ENCODE results near the gene SETD3. TPM values are rescaled to one million over a fixed set of nuclear protein-coding genes. Genes with fewer than 3 reads are reported as not detected.

The SETD3 gene
- total and polyA plus RNA-seq, 5 donors from 2014 or later, result 26.5 to 38.1 (median 35.0) TPM

GRCh38 chr14:99391671-99392070 lies 89.0 kb downstream of the SETD3 start:
- Histone ChIP-seq H3K27ac (ENCODE audit: insufficient read depth, low read length, poor library complexity, severe bottlenecking) (no peak overlapping the region), H3K4me1 (ENCODE audit: control insufficient read depth, insufficient read depth, low read length, poor library complexity, severe bottlenecking) (peaks cover 4% of the 10 kb centered on the region), H3K27me3 (ENCODE audit: control insufficient read depth, insufficient read depth, low read length) (no peaks in the 10 kb centered on the region), H3K9me3 (ENCODE audit: control insufficient read depth in 2 of 2, low read length in 2 of 2) (no peaks in the 10 kb centered on the region), H3K36me3 (ENCODE audit: control insufficient read depth, insufficient read depth, low read length) (peaks cover 2% of the 10 kb centered on the region), H3K4me3 (ENCODE audit: low read depth, low read length) (no peak overlapping the region)
- ATAC-seq (ENCODE audit: low read depth in 2 of 2) (no peak), DNase-seq (no peak)
- no peak overlapping the region for H3K27ac Mint-ChIP-seq
- peaks cover 3% of the 10 kb centered on the region for H3K36me3 Mint-ChIP-seq
- H3K27me3 Mint-ChIP-seq, result no peaks in the 10 kb centered on the region
- no peaks in the 10 kb centered on the region for H3K9me3 Mint-ChIP-seq
- no peak overlapping the region for H3K4me3 Mint-ChIP-seq
- peaks cover 0 to 17% (median 12%) of the 10 kb centered on the region in 4 donors for H3K4me1 Mint-ChIP-seq

GRCh38 chr14:99389174-99389826 lies 91.4 kb downstream of the SETD3 start:
- H3K9me3 ChIP-seq (ENCODE audit: control insufficient read depth in 2 of 2, low read length in 2 of 2), result no peaks in the 10 kb centered on the region
- no peak overlapping the region for H3K27ac ChIP-seq (ENCODE audit: insufficient read depth, low read length, poor library complexity, severe bottlenecking)
- Mint-ChIP-seq H3K4me3 (no peak overlapping the region), H3K27me3 (no peaks in the 10 kb centered on the region), H3K9me3 (no peaks in the 10 kb centered on the region), H3K27ac (no peak overlapping the region), H3K36me3 (no peaks in the 10 kb centered on the region), H3K4me1 (peaks cover 0 to 17% (median 9%) of the 10 kb centered on the region in 4 donors)
- no peaks in the 10 kb centered on the region for H3K27me3 ChIP-seq (ENCODE audit: control insufficient read depth, insufficient read depth, low read length)
- H3K4me3 ChIP-seq (ENCODE audit: low read depth, low read length), result no peak overlapping the region
- peaks cover 4% of the 10 kb centered on the region for H3K4me1 ChIP-seq (ENCODE audit: control insufficient read depth, insufficient read depth, low read length, poor library complexity, severe bottlenecking)
- no peaks in the 10 kb centered on the region for H3K36me3 ChIP-seq (ENCODE audit: control insufficient read depth, insufficient read depth, low read length)
- DNase-seq (peak in 1 of 3 donors; percentile 20), ATAC-seq (ENCODE audit: low read depth in 2 of 2) (no peak)

GRCh38 chr14:99388286-99388685 lies 92.4 kb downstream of the SETD3 start:
- H3K27me3 ChIP-seq (ENCODE audit: control insufficient read depth, insufficient read depth, low read length), result no peaks in the 10 kb centered on the region
- no peaks in the 10 kb centered on the region for H3K27me3 Mint-ChIP-seq
- H3K36me3 ChIP-seq (ENCODE audit: control insufficient read depth, insufficient read depth, low read length), result no peaks in the 10 kb centered on the region
- no peak for DNase-seq
- H3K4me3 ChIP-seq (ENCODE audit: low read depth, low read length), result no peak overlapping the region
- H3K9me3 ChIP-seq (ENCODE audit: control insufficient read depth in 2 of 2, low read length in 2 of 2), result no peaks in the 10 kb centered on the region
- H3K27ac ChIP-seq (ENCODE audit: insufficient read depth, low read length, poor library complexity, severe bottlenecking), result no peak overlapping the region
- H3K4me1 Mint-ChIP-seq, result peaks cover 0 to 17% (median 9%) of the 10 kb centered on the region in 4 donors
- H3K27ac Mint-ChIP-seq, result no peak overlapping the region
- H3K4me1 ChIP-seq (ENCODE audit: control insufficient read depth, insufficient read depth, low read length, poor library complexity, severe bottlenecking), result peaks cover 4% of the 10 kb centered on the region
- H3K9me3 Mint-ChIP-seq, result no peaks in the 10 kb centered on the region
- H3K4me3 Mint-ChIP-seq, result no peak overlapping the region
- ATAC-seq (ENCODE audit: low read depth in 2 of 2), result no peak
- H3K36me3 Mint-ChIP-seq, result no peaks in the 10 kb centered on the region

GRCh38 chr14:99387880-99388279 lies 92.8 kb downstream of the SETD3 start:
- Histone ChIP-seq H3K36me3 (ENCODE audit: control insufficient read depth, insufficient read depth, low read length) (no peaks in the 10 kb centered on the region), H3K9me3 (ENCODE audit: control insufficient read depth in 2 of 2, low read length in 2 of 2) (no peaks in the 10 kb centered on the region), H3K4me1 (ENCODE audit: control insufficient read depth, insufficient read depth, low read length, poor library complexity, severe bottlenecking) (peaks cover 4% of the 10 kb centered on the region), H3K27ac (ENCODE audit: insufficient read depth, low read length, poor library complexity, severe bottlenecking) (no peak overlapping the region), H3K27me3 (ENCODE audit: control insufficient read depth, insufficient read depth, low read length) (no peaks in the 10 kb centered on the region), H3K4me3 (ENCODE audit: low read depth, low read length) (peak overlapping the region; percentile 6)
- H3K4me1 Mint-ChIP-seq, result peaks cover 0 to 17% (median 8%) of the 10 kb centered on the region in 4 donors
- H3K27me3 Mint-ChIP-seq, result no peaks in the 10 kb centered on the region
- no peaks in the 10 kb centered on the region for H3K36me3 Mint-ChIP-seq
- no peak for ATAC-seq (ENCODE audit: low read depth in 2 of 2)
- peak in 1 of 3 donors; percentile 28 for DNase-seq
- no peak overlapping the region for H3K4me3 Mint-ChIP-seq
- no peak overlapping the region for H3K27ac Mint-ChIP-seq
- no peaks in the 10 kb centered on the region for H3K9me3 Mint-ChIP-seq

GRCh38 chr14:99384450-99385417 lies 95.9 kb downstream of the SETD3 start:
- H3K27ac ChIP-seq (ENCODE audit: insufficient read depth, low read length, poor library complexity, severe bottlenecking), result no peak overlapping the region
- H3K4me1 ChIP-seq (ENCODE audit: control insufficient read depth, insufficient read depth, low read length, poor library complexity, severe bottlenecking), result peaks cover 4% of the 10 kb centered on the region
- no peaks in the 10 kb centered on the region for H3K9me3 ChIP-seq (ENCODE audit: control insufficient read depth in 2 of 2, low read length in 2 of 2)
- H3K4me1 Mint-ChIP-seq, result peaks cover 0 to 17% (median 4%) of the 10 kb centered on the region in 4 donors
- no peaks in the 10 kb centered on the region for H3K27me3 ChIP-seq (ENCODE audit: control insufficient read depth, insufficient read depth, low read length)
- no peaks in the 10 kb centered on the region for H3K27me3 Mint-ChIP-seq
- H3K36me3 ChIP-seq (ENCODE audit: control insufficient read depth, insufficient read depth, low read length), result no peaks in the 10 kb centered on the region
- DNase-seq, result no peak
- peaks cover 3% of the 10 kb centered on the region for H3K36me3 Mint-ChIP-seq
- no peak overlapping the region for H3K4me3 ChIP-seq (ENCODE audit: low read depth, low read length)
- no peak overlapping the region for H3K4me3 Mint-ChIP-seq
- peaks cover 0 to 1% (median 0%) of the 10 kb centered on the region in 7 donors for H3K9me3 Mint-ChIP-seq
- ATAC-seq (ENCODE audit: low read depth in 2 of 2), result no peak
- H3K27ac Mint-ChIP-seq, result peak overlapping the region in 1 of 3 donors; percentile 9

GRCh38 chr14:99383472-99384449 lies 96.9 kb downstream of the SETD3 start:
- ATAC-seq (ENCODE audit: low read depth in 2 of 2), result no peak

More at GRCh38 chr14:99383472-99384449, 96.9 kb downstream of the SETD3 start:
- H3K27ac Mint-ChIP-seq, result no peak overlapping the region
- H3K9me3 Mint-ChIP-seq, result peaks cover 0 to 1% (median 0%) of the 10 kb centered on the region in 7 donors
- no peak for DNase-seq
- H3K4me1 ChIP-seq (ENCODE audit: control insufficient read depth, insufficient read depth, low read length, poor library complexity, severe bottlenecking), result peaks cover 4% of the 10 kb centered on the region
- no peak overlapping the region for H3K4me3 Mint-ChIP-seq
- peaks cover 3% of the 10 kb centered on the region for H3K36me3 Mint-ChIP-seq
- H3K27ac ChIP-seq (ENCODE audit: insufficient read depth, low read length, poor library complexity, severe bottlenecking), result no peak overlapping the region
- no peaks in the 10 kb centered on the region for H3K36me3 ChIP-seq (ENCODE audit: control insufficient read depth, insufficient read depth, low read length)
- peaks cover 0 to 17% (median 3%) of the 10 kb centered on the region in 4 donors for H3K4me1 Mint-ChIP-seq
- H3K27me3 ChIP-seq (ENCODE audit: control insufficient read depth, insufficient read depth, low read length), result no peaks in the 10 kb centered on the region
- no peaks in the 10 kb centered on the region for H3K27me3 Mint-ChIP-seq
- no peaks in the 10 kb centered on the region for H3K9me3 ChIP-seq (ENCODE audit: control insufficient read depth in 2 of 2, low read length in 2 of 2)
- no peak overlapping the region for H3K4me3 ChIP-seq (ENCODE audit: low read depth, low read length)

Data from CD4-positive, CD25-positive, alpha-beta regulatory T cell (primary cell).